HepG2 (cell line): ENCODE measurements around the gene DOLK. TPM values are rescaled to one million over a fixed set of nuclear protein-coding genes. Genes with fewer than 3 reads are reported as not detected.

Experiments used
- ASH2L ChIP-seq: fragments of 300-600, 200-600 bp; sonication (generic); IDR thresholded peaks from 2 replicates; pipeline ENCODE4 v1.7.0; 2017; ENCODE audit warnings: low read depth, mild to moderate bottlenecking, moderate library complexity, mixed read lengths, low read length; ENCODE audit not compliant: insufficient read length
- DRAP1 ChIP-seq: IDR thresholded peaks from 2 replicates; pipeline ENCODE4 v1.6.1; 2016; ENCODE audit warnings: missing genetic modification reagents, missing compliant biosample characterization
- GPBP1L1 ChIP-seq: sonication (generic); formaldehyde crosslinking; IDR thresholded peaks from 2 replicates; pipeline ENCODE4 v1.5.0; 2020; ENCODE audit warnings: mild to moderate bottlenecking, missing genetic modification reagents
- HDAC6 ChIP-seq: fragments of 200-600 bp; sonication (generic); IDR thresholded peaks from 2 replicates; pipeline ENCODE4 v1.7.0; 2017; ENCODE audit warnings: mild to moderate bottlenecking, antibody characterized with exemption, low read length, low read depth
- HNRNPL ChIP-seq: fragments of 200-400 bp; formaldehyde crosslinking; IDR thresholded peaks from 2 replicates; pipeline ENCODE4 v1.6.1; 2017; ENCODE audit warnings: mild to moderate bottlenecking, low read depth, low read length
- HNRNPLL ChIP-seq: fragments of 200-400 bp; formaldehyde crosslinking; IDR thresholded peaks from 2 replicates; pipeline ENCODE4 v1.6.1; 2017; ENCODE audit warnings: mild to moderate bottlenecking, low read depth, low read length; ENCODE audit not compliant: poor library complexity, severe bottlenecking
- KDM5B ChIP-seq: sonication (generic); formaldehyde crosslinking; IDR thresholded peaks from 2 replicates; pipeline ENCODE4 v1.4.0; 2020; ENCODE audit warnings: missing genetic modification reagents, mild to moderate bottlenecking, borderline replicate concordance
- NCOA2 ChIP-seq: sonication (generic); formaldehyde crosslinking; IDR thresholded peaks from 2 replicates; pipeline ENCODE4 v1.8.0; 2022; ENCODE audit warnings: inconsistent platforms
- PAXIP1 ChIP-seq: sonication (generic); formaldehyde crosslinking; conservative IDR thresholded peaks from 2 replicates; pipeline ENCODE4 v1.4.0; 2020; ENCODE audit warnings: mild to moderate bottlenecking, missing genetic modification reagents, moderate library complexity
- PBX3 ChIP-seq: sonication (generic); formaldehyde crosslinking; IDR thresholded peaks from 2 replicates; pipeline ENCODE4 v1.8.1; 2023; ENCODE audit warnings: missing genetic modification reagents, inconsistent platforms, borderline replicate concordance
- TP53 ChIP-seq: sonication (generic); formaldehyde crosslinking; conservative IDR thresholded peaks from 2 replicates; pipeline ENCODE4 v1.4.0; 2020; ENCODE audit warnings: missing genetic modification reagents
- ZBTB8A ChIP-seq: sonication (generic); formaldehyde crosslinking; IDR thresholded peaks from 2 replicates; pipeline ENCODE4 v1.4.0; 2020; ENCODE audit warnings: mild to moderate bottlenecking, low read depth, missing genetic modification reagents, borderline replicate concordance
- ZNF646 ChIP-seq: sonication (generic); formaldehyde crosslinking; IDR thresholded peaks from 2 replicates; pipeline ENCODE4 v1.9.0; 2021; ENCODE audit warnings: mild to moderate bottlenecking, missing genetic modification reagents
- ZNF713 ChIP-seq: sonication (generic); formaldehyde crosslinking; IDR thresholded peaks from 2 replicates; pipeline ENCODE4 v1.4.0; 2020; ENCODE audit warnings: mild to moderate bottlenecking, missing genetic modification reagents
- polyA plus RNA-seq, 8 experiments: library from polyadenylated mRNA; depleted of rRNA in 3 of 8; stranded (reverse) in 7 of 8; unstranded in 1 of 8; fragments of >200 nt; fragmentation: Illumina TruSeq in 4 of 8; extraction: Trizol in 4 of 8; gene quantifications; 2 replicates each; pipeline versions ENCODE4 v1.2.1 to v1.2.3, GENCODE V29; 2011 to 2016; ENCODE audit warnings: low read depth in 4 of 8, missing spikeins in 1 of 8, mixed read lengths in 1 of 8; ENCODE audit not compliant: insufficient read depth in 1 of 8
- total RNA-seq, 5 experiments: library from RNA; depleted of rRNA; stranded (reverse); fragments of >200 nt; fragmentation: Illumina TruSeq; extraction: Trizol; gene quantifications; 2 replicates each; pipeline ENCODE4 v1.2.3, GENCODE V29; 2016; ENCODE audit warnings: low read depth in 1 of 5

DOLK gene
- total and polyA plus RNA-seq, 2 of the 13 experiments (the other 11 are each of a cell fraction or from before 2014, with no cell fraction given) = 15.4 to 18.7 TPM

GRCh38 chr9:128921881-128922763 lies 25.3 kb downstream of the DOLK start (continued):
- TF ChIP-seq PBX3 = no peak
- TF ChIP-seq ZNF713 = no peak
- no peak for TF ChIP-seq HDAC6
- TF ChIP-seq ASH2L = peak; percentile 49
- peak; percentile 45; the same call in 1 of the 2 replicates for TF ChIP-seq PAXIP1 (CRISPR knock-in tag)
- TF ChIP-seq ZBTB8A (CRISPR knock-in tag) = peak; percentile 100
- TF ChIP-seq HNRNPLL = peak; percentile 32
- TF ChIP-seq TP53 (CRISPR knock-in tag) = peak; percentile 1; the same call in 1 of the 2 replicates
- TF ChIP-seq HNRNPL = 0 out of 2 replicates have a peak, but pooled peaks have one; percentile 29
- TF ChIP-seq ZNF646 (CRISPR knock-in tag) = no peak
- peak; percentile 10; the same call in 1 of the 2 replicates for TF ChIP-seq DRAP1
- TF ChIP-seq KDM5B (CRISPR knock-in tag) = 0 out of 2 replicates have a peak, but pooled peaks have one; percentile 27
- TF ChIP-seq GPBP1L1 = no peak
- TF ChIP-seq NCOA2 (CRISPR knock-in tag) = no peak
